Colonic mucosa (tissue), 4 donors: ENCODE data around the gene B4GALT7. TPM values are rescaled to one million over a fixed set of nuclear protein-coding genes. Genes with fewer than 3 reads are reported as not detected.
A peak's percentile ranks its signal among the peaks of the same experiment; 100 is the strongest.

ENCODE experiments used
- DNase-seq: peaks from one replicate; pipeline ENCODE4 v3.0.0-alpha.2; 2020
- H3K27ac ChIP-seq: fragments of 200-600 bp; one replicate; pipeline ENCODE4 v1.8.0; 2021
- H3K27me3 ChIP-seq: fragments of 200-600 bp; one replicate; pipeline ENCODE4 v1.8.0; 2021
- H3K36me3 ChIP-seq: fragments of 200-600 bp; one replicate; pipeline ENCODE4 v1.8.0; 2021
- H3K4me1 ChIP-seq: fragments of 200-600 bp; one replicate; pipeline ENCODE4 v1.8.0; 2021; ENCODE audit warnings: mild to moderate bottlenecking
- H3K4me3 ChIP-seq: fragments of 200-600 bp; one replicate; pipeline ENCODE4 v1.8.0; 2021
- H3K9ac ChIP-seq, 2 donors: one replicate each; pipeline ENCODE4 v1.7.0; 2013; ENCODE audit warnings: control low read depth in 2 of 2, low read depth in 2 of 2, low read length in 2 of 2
- H3K9me3 ChIP-seq: fragments of 200-600 bp; one replicate; pipeline ENCODE4 v1.8.0; 2021
- intact Hi-C: fragments of 100-400 bp; cut with DNase I; formaldehyde crosslinking; loops from one replicate; pipeline ENCODE4 v1.14.1; 2022
- total RNA-seq, 2 donors: library from RNA; stranded (reverse); fragmentation: NEBNext Ultra II Directional in 1 of 2; extraction: Animal tissue kit (Norgen Biotek cat#: 25700) in 1 of 2; gene quantifications; one replicate each; pipeline ENCODE4 v1.2.1, GENCODE V29; 2021
- TF ChIP-seq, protein P1 (sequence below): fragments of 200-600 bp; IDR thresholded peaks from one replicate; pipeline ENCODE4 v1.8.0; 2022; ENCODE audit warnings: antibody characterized with exemption, mild to moderate bottlenecking
- donor health status: healthy.
- donor health status: DM: no; HTN: no; CAD: no.
- donor health status: DM: no; HTN: no; CAD: no.

The B4GALT7 gene
- total RNA-seq, 2 donors from 2014 or later: 19.2 to 30.3 TPM

DNA sequence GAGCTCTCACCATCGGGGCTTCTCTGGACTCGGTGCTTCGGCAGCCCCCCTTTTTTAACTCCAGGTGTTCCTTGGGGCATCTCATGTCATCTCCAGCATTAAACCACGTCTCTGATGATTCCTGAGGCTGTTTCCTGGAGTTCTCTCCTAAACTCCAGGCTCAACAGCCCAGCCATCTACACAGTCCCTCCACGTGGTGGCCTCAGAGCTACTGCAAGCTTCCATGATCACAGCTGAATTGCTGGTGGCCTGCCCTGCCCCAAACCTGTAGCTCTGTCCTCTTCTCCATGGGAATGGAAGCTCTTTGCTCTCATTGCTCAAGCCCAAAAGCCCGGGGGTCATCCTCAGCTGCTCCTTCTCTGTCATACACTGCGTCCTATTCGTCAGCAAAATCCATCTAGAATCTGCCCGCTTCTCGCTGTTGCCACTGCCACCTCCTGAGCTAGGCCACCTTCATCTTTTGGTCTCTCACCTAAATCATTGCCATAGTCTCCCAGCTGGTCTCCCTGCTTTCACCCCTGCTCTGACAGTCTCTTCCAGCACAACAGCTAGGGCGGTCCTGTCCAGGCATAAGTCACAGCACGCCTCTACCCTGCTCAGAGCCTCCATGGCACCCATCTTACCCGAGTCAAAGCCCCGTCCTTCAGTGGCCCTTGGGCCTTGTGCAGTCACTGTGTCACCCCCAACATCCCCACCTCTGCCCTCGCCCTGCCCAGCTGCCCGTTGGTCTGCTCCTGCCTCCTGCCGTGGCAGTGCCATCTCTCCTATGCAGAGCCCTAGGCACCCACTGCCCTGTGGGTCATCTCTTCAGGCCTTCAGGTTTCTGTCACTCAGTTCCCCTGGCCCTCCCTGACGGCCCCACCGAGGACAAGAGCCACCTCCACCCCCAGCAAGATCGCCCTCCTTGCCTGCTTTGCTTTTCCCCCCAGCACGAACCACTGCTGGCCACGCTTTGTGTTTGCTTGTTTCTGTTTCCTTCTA is 6.4 kb downstream of the B4GALT7 start:
- H3K27ac ChIP-seq: no peak overlapping the region
- no peaks in the 10 kb centered on the region for H3K27me3 ChIP-seq
- H3K9ac ChIP-seq: no peak overlapping the region
- no peaks in the 10 kb centered on the region for H3K36me3 ChIP-seq
- H3K4me3 ChIP-seq: no peak overlapping the region
- intact Hi-C loops: no loop called here
- TF ChIP-seq, protein P1, sequence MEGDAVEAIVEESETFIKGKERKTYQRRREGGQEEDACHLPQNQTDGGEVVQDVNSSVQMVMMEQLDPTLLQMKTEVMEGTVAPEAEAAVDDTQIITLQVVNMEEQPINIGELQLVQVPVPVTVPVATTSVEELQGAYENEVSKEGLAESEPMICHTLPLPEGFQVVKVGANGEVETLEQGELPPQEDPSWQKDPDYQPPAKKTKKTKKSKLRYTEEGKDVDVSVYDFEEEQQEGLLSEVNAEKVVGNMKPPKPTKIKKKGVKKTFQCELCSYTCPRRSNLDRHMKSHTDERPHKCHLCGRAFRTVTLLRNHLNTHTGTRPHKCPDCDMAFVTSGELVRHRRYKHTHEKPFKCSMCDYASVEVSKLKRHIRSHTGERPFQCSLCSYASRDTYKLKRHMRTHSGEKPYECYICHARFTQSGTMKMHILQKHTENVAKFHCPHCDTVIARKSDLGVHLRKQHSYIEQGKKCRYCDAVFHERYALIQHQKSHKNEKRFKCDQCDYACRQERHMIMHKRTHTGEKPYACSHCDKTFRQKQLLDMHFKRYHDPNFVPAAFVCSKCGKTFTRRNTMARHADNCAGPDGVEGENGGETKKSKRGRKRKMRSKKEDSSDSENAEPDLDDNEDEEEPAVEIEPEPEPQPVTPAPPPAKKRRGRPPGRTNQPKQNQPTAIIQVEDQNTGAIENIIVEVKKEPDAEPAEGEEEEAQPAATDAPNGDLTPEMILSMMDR: no peak
- H3K4me1 ChIP-seq: peaks cover 8% of the 10 kb centered on the region
- H3K9me3 ChIP-seq: no peaks in the 10 kb centered on the region
- no peak for DNase-seq

DNA sequence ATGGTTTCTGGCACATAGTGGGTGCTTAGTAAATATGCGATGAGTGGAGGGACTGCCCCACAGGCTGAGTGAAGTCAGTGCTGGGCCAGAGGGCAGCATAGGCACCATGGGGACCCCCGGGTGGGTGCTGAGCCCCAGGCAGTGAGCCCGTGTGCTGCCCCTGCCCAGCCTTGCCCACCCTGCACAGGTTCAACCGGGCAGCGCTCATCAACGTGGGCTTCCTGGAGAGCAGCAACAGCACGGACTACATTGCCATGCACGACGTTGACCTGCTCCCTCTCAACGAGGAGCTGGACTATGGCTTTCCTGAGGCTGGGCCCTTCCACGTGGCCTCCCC is 7.2 kb downstream of the B4GALT7 start:
- no peak overlapping the region for H3K9ac ChIP-seq
- no peak for DNase-seq
- no peaks in the 10 kb centered on the region for H3K36me3 ChIP-seq
- no peak overlapping the region for H3K27ac ChIP-seq
- intact Hi-C loops: no loop called here
- H3K4me1 ChIP-seq: peaks cover 8% of the 10 kb centered on the region
- no peak overlapping the region for H3K4me3 ChIP-seq
- TF ChIP-seq, protein P1: no peak
- no peaks in the 10 kb centered on the region for H3K9me3 ChIP-seq
- H3K27me3 ChIP-seq: no peaks in the 10 kb centered on the region

DNA sequence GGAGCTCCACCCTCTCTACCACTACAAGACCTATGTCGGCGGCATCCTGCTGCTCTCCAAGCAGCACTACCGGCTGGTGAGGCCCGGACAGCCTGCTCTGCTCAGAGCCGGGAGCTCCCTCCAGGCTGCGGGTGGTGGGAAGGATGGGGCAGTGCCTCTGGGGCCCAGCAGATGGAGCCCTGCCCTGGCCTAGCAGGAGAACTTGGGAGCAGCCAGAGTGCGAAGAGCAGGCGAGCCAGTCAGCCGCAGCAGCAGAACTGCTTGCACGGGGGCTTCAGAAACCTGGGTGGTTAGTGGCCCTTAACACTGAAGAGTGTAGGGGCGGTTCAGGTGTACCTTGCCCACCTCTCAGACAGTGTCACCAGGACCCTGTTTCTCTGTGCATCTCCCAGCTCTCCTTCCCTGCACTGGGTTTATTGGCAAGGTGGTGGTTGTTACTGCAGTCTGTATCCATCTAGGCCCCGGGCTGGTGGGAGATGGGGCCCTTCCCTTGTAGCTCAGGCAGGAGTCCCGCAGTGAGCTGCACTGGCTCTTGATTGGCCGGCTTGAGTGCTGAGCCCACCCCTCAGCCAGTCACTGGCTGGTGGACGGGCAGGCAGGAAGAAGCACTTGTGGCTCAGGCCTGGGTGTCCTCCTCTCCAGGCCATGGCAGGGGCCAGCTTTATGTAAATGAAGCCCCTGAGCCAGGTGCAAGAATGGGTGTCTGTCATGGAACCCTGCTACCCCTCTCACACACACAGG is 7.7 kb downstream of the B4GALT7 start:
- H3K36me3 ChIP-seq: no peaks in the 10 kb centered on the region
- H3K4me1 ChIP-seq: peaks cover 8% of the 10 kb centered on the region
- DNase-seq: peak; percentile 82
- no peak overlapping the region for H3K27ac ChIP-seq
- intact Hi-C loops: no loop called here
- no peaks in the 10 kb centered on the region for H3K9me3 ChIP-seq
- no peak overlapping the region for H3K9ac ChIP-seq
- TF ChIP-seq, protein P1: peak; percentile 86
- H3K27me3 ChIP-seq: no peaks in the 10 kb centered on the region
- no peak overlapping the region for H3K4me3 ChIP-seq

DNA sequence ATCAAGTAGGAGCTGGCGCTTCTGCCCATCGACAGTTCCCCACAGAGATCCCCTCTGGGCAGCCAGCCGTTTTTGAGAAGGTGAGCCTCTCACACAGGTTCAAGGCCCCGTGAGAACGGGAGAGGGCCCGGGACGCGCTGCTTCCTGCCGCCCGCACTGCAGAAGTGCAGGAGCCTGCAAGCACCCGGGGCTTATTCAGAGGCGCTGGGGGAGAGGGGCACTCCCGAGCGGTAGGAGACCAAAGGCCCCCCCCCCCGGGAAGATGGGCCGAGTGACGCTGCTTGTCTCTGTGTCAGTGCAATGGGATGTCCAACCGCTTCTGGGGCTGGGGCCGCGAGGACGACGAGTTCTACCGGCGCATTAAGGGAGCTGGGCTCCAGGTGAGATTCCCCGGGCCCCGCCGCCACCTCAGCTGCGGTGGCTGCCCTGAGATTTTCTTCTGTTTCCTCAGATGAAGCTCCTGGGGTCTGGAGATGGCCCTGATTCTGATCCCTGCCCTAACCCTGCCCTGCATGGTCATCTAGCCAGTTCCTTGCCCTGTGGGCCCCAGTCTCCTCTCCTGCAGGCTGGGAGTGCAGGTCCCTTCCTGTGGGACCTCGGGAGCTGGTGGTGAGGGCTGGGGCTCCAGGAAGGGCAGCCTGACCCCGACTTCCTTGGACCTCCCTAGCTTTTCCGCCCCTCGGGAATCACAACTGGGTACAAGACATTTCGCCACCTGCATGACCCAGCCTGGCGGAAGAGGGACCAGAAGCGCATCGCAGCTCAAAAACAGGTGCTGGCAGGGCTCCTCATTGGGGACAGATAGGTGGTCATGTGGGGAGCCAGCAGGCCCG is 8.5 kb downstream of the B4GALT7 start:
- intact Hi-C loops: no loop called here
- Histone ChIP-seq H3K27me3 (no peaks in the 10 kb centered on the region), H3K4me3 (no peak overlapping the region), H3K36me3 (no peaks in the 10 kb centered on the region), H3K9ac (no peak overlapping the region), H3K4me1 (peaks cover 8% of the 10 kb centered on the region), H3K9me3 (no peaks in the 10 kb centered on the region), H3K27ac (no peak overlapping the region)
- TF ChIP-seq, protein P1: no peak
- no peak for DNase-seq
